ENCODE data around the gene PIGZ. TPM values are rescaled to one million over a fixed set of nuclear protein-coding genes. Genes with fewer than 3 reads are reported as not detected.

The PIGZ gene
- total RNA-seq, 1 donor from 2014 or later: 2.1 TPM

DNA sequence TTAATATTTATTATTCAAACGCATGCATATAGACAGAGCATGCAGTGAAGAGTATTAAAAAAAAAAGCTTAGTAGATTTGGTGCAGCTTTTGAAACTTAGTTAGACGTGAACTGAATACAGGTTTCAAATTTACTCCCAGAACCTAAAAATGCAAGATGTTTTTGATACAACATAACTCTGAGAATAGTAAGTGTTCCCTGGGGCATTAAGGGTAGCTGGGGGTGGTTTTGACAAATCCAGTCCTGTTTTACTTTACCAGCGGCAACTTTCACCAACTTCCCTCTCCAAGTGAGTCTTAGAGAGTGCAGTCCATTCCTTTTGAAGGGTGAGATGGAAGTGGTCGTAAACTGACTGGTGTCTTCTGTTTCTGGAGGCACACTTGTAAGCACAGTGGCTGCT lies 37.5 kb downstream of the PIGZ start:
- H3K27ac Mint-ChIP-seq: no peak overlapping the region
- H3K36me3 Mint-ChIP-seq (ENCODE audit: low read depth): peaks cover 75% of the 10 kb centered on the region
- H3K27me3 Mint-ChIP-seq (ENCODE audit: low read depth): no peaks in the 10 kb centered on the region
- H3K4me3 Mint-ChIP-seq (ENCODE audit: low read depth): no peak overlapping the region
- DNase-seq (ENCODE audit: low spot score): no peak
- no peaks in the 10 kb centered on the region for H3K9me3 Mint-ChIP-seq
- no peaks in the 10 kb centered on the region for H3K4me1 Mint-ChIP-seq (ENCODE audit: low read depth)
- intact Hi-C loops (cut with micrococcal nuclease): no loop called here

DNA sequence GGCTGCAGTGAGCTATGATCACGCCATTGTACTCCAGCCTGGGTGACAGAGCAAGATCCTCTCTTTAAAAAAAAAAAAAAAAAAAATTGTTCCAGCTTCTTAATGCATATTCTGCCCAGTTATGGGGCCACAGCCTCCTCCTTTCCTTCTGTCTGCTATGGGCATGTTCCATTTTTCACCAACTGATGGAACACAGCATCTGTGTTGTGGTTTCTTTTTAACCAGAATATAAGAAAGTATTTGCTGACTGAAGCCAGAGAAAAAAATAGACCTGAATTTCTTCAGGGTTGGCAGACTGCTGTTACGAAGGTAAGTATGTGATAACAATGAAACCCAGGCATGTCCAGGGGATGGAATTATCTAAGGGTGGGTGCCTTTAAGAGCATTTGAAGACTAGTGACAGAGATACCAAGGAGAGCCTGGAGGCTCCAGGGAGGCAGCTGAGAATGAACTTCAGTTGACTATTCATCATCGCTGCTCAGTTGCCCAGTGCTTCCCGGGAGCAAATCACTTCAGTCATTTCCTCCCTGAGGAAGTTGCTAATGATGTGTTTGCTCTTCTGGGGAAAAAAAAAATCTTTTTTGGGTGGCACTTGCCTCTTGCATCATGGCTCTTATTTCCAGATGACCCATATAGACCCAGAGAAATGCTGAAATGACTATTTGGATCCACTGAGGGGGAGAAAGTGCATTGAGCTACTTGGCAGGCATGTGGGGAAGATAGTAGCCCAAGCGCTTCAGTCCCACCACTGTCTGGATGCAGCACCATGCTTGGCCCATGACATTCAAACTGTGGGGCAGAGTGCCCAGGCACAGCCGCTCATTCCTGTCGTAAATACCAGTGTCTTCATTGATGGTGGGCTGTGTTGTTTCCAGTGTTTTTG lies 40.8 kb downstream of the PIGZ start:
- intact Hi-C loops (cut with micrococcal nuclease): no loop called here
- Mint-ChIP-seq H3K36me3 (ENCODE audit: low read depth) (peaks cover 58% of the 10 kb centered on the region), H3K27ac (no peak overlapping the region), H3K4me1 (ENCODE audit: low read depth) (no peaks in the 10 kb centered on the region), H3K9me3 (no peaks in the 10 kb centered on the region), H3K4me3 (ENCODE audit: low read depth) (no peak overlapping the region), H3K27me3 (ENCODE audit: low read depth) (no peaks in the 10 kb centered on the region)
- DNase-seq (ENCODE audit: low spot score): no peak

DNA sequence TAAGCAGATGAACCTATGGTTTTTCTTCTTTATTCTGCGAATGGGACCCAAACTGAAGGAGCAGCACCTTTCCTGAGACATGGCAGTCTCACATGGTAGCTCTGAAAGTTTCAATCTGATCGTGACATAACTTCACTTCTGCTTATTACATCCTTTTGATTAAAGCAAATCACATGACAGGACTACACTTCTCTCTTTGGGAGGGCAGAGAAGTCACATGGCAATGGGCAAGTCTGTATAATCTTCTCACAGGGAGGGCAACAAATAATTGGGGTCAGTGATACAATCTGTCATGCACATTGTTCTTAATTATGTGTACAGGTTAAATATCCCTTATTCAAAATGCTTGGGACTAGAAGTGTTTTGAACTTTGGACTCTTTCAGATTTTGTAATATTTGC lies 47.9 kb downstream of the PIGZ start:
- Mint-ChIP-seq H3K27ac (no peak overlapping the region), H3K36me3 (ENCODE audit: low read depth) (peaks cover 36% of the 10 kb centered on the region), H3K27me3 (ENCODE audit: low read depth) (no peaks in the 10 kb centered on the region), H3K4me1 (ENCODE audit: low read depth) (peaks cover 1% of the 10 kb centered on the region), H3K4me3 (ENCODE audit: low read depth) (no peak overlapping the region), H3K9me3 (peaks cover 8% of the 10 kb centered on the region)
- no peak for DNase-seq (ENCODE audit: low spot score)
- intact Hi-C loops (cut with micrococcal nuclease): no loop called here

DNA sequence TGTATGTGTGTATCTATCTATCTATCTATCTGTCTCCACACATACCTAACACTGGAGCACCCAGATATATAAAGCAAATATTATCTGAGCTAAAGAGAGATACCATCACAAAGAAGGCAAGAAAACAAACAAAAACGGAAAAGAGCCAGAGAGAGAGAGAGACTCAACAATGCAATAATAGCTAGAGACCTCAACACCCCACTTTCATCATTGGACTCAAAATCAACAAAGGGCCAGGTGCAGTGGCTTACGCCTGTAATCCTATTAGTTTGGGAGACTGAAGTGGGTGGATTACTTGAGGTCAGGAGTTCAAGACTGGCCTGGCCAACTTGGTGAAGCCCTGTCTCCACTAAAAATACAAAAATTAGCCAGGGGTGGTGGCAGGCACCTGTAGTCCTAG lies 49.7 kb downstream of the PIGZ start:
- Mint-ChIP-seq H3K36me3 (ENCODE audit: low read depth) (peaks cover 51% of the 10 kb centered on the region), H3K27ac (no peak overlapping the region), H3K27me3 (ENCODE audit: low read depth) (no peaks in the 10 kb centered on the region), H3K9me3 (peaks cover 8% of the 10 kb centered on the region), H3K4me1 (ENCODE audit: low read depth) (peaks cover 1% of the 10 kb centered on the region), H3K4me3 (ENCODE audit: low read depth) (no peak overlapping the region)
- intact Hi-C loops (cut with micrococcal nuclease): no loop called here
- no peak for DNase-seq (ENCODE audit: low spot score)

DNA sequence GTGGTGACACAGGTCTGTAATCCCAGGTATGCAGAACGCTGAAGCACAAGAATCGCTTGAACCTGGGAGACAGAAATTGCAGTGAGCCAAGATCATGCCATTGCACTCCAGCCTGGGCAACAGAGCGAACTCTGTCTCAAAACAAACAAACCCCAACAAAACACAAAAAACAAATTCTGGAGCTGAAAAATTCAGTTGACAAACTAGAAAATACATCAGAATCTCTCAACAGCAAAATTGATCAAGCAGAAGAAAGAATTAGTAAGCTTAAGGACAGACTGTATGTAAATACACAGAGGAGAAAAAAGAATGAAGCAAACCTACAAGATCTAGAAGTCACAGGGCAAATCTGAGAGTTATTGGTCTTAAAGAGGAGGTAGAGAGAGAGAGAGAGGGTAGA lies 51.6 kb downstream of the PIGZ start:
- H3K9me3 Mint-ChIP-seq: peaks cover 8% of the 10 kb centered on the region
- H3K27ac Mint-ChIP-seq: no peak overlapping the region
- peaks cover 49% of the 10 kb centered on the region for H3K36me3 Mint-ChIP-seq (ENCODE audit: low read depth)
- intact Hi-C loops (cut with micrococcal nuclease): no loop called here
- no peak for DNase-seq (ENCODE audit: low spot score)
- no peaks in the 10 kb centered on the region for H3K27me3 Mint-ChIP-seq (ENCODE audit: low read depth)
- H3K4me1 Mint-ChIP-seq (ENCODE audit: low read depth): peaks cover 1% of the 10 kb centered on the region
- H3K4me3 Mint-ChIP-seq (ENCODE audit: low read depth): no peak overlapping the region

DNA sequence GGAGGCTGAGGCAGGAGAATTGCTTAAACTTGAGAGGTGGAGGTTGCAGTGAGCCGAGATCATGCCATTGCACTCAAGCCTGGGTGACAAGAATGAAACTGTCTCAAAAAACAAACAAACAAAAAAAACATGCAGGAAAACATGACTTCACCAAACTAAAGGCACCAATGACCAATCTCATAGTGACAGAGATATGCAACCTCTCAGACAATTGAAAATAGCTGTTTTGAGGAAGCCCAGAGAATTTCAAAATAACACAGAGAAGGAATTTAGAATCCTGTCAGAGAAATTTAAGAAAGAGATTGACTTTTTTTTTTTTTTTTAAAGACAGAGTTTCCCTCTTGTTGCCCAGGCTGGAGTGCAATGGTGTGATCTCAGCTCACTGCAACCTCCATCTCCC lies 52.4 kb downstream of the PIGZ start:
- Mint-ChIP-seq H3K27me3 (ENCODE audit: low read depth) (no peaks in the 10 kb centered on the region), H3K27ac (no peak overlapping the region), H3K36me3 (ENCODE audit: low read depth) (peaks cover 49% of the 10 kb centered on the region), H3K4me3 (ENCODE audit: low read depth) (no peak overlapping the region), H3K4me1 (ENCODE audit: low read depth) (peaks cover 1% of the 10 kb centered on the region), H3K9me3 (peaks cover 8% of the 10 kb centered on the region)
- DNase-seq (ENCODE audit: low spot score): no peak
- intact Hi-C loops (cut with micrococcal nuclease): no loop called here

DNA sequence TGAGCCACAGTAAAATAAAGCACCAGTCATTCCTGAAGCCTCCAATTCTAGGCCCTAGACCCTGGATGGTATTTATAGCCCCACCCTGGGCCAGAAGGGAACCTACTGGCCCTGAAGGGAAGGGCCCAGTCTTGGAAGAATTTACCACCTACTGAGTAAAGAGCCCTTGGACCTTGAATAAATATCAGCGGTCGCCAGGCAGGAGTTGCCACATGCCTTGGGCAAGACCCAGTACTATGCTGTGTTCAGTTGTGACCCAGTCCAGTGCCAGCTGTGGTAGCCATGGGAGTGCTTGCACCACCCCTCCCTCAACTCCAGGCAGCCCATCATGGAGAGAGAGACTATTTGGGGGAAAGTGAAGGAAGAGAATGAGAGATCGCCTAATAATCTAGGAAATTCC lies 53.3 kb downstream of the PIGZ start:
- Mint-ChIP-seq H3K4me1 (ENCODE audit: low read depth) (peaks cover 1% of the 10 kb centered on the region), H3K9me3 (peaks cover 8% of the 10 kb centered on the region), H3K4me3 (ENCODE audit: low read depth) (no peak overlapping the region), H3K27me3 (ENCODE audit: low read depth) (no peaks in the 10 kb centered on the region), H3K27ac (no peak overlapping the region), H3K36me3 (ENCODE audit: low read depth) (peaks cover 55% of the 10 kb centered on the region)
- no peak for DNase-seq (ENCODE audit: low spot score)
- intact Hi-C loops (cut with micrococcal nuclease): no loop called here

DNA sequence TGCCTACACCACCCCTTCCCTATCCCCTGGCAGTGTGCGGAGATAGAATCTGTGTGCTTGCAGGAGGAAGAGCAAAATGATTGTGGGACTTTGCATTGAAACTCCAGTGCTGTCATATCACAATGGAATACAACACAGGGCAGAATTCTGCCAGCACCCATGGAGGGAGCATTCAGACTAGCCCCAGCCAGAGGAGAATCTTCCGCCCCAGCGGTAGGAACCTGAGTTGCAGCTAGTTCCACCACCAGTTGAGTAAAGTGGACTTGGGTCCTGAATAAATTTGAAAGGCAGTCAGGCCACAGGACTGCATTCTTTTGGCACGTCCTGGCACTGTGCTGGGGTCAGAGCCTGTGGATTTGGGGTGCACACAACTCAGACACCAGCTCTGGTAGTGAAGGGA lies 53.8 kb downstream of the PIGZ start:
- no peak overlapping the region for H3K27ac Mint-ChIP-seq
- no peak for DNase-seq (ENCODE audit: low spot score)
- intact Hi-C loops (cut with micrococcal nuclease): no loop called here
- no peaks in the 10 kb centered on the region for H3K27me3 Mint-ChIP-seq (ENCODE audit: low read depth)
- H3K9me3 Mint-ChIP-seq: peaks cover 8% of the 10 kb centered on the region
- H3K36me3 Mint-ChIP-seq (ENCODE audit: low read depth): peaks cover 55% of the 10 kb centered on the region
- peaks cover 1% of the 10 kb centered on the region for H3K4me1 Mint-ChIP-seq (ENCODE audit: low read depth)
- no peak overlapping the region for H3K4me3 Mint-ChIP-seq (ENCODE audit: low read depth)

DNA sequence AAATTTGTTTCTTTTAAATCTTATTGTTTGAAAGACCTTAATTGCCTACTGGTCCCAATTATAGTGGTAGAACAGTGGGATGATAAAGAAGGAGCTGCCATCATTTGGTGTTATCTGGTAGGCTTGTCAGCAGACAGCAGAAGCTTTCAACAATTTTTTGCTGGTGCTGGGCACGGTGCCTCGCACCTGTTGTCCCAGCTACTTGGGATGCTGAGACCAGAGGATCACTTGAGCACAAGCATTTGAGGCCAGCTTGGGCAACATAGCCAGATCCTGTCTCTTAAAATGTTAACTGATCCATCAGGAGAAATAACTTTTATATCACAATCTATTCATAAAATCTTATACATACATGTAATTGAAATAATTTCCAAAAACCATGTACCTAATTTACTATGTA lies 64.9 kb downstream of the PIGZ start:
- DNase-seq (ENCODE audit: low spot score): no peak
- H3K27me3 Mint-ChIP-seq (ENCODE audit: low read depth): no peaks in the 10 kb centered on the region
- peaks cover 65% of the 10 kb centered on the region for H3K36me3 Mint-ChIP-seq (ENCODE audit: low read depth)
- H3K4me1 Mint-ChIP-seq (ENCODE audit: low read depth): no peaks in the 10 kb centered on the region
- intact Hi-C loops (cut with micrococcal nuclease): no loop called here
- no peak overlapping the region for H3K27ac Mint-ChIP-seq
- H3K9me3 Mint-ChIP-seq: no peaks in the 10 kb centered on the region
- H3K4me3 Mint-ChIP-seq (ENCODE audit: low read depth): no peak overlapping the region

DNA sequence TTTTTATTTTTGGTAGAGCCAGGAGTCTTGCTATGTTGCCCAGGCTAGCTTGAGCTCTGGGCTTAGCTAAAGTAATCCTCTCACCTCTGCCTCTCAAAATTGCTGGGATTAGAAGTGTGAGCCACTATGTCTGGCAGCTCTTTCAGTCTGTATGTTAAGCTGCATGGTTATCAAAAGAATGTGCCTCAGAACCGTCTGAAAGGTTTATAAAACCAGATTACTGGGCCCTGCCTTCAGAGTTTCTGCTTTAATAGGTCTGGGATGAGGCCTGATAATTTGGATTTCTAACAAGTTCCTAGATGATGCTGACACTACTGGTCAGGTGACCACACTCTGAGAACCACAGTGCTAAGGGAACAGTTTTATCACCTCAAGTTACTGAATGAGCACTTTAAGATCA lies 66.3 kb downstream of the PIGZ start:
- no peak overlapping the region for H3K27ac Mint-ChIP-seq
- H3K4me3 Mint-ChIP-seq (ENCODE audit: low read depth): no peak overlapping the region
- peaks cover 59% of the 10 kb centered on the region for H3K36me3 Mint-ChIP-seq (ENCODE audit: low read depth)
- H3K27me3 Mint-ChIP-seq (ENCODE audit: low read depth): no peaks in the 10 kb centered on the region
- H3K9me3 Mint-ChIP-seq: no peaks in the 10 kb centered on the region
- DNase-seq (ENCODE audit: low spot score): no peak
- intact Hi-C loops (cut with micrococcal nuclease): no loop called here
- no peaks in the 10 kb centered on the region for H3K4me1 Mint-ChIP-seq (ENCODE audit: low read depth)

DNA sequence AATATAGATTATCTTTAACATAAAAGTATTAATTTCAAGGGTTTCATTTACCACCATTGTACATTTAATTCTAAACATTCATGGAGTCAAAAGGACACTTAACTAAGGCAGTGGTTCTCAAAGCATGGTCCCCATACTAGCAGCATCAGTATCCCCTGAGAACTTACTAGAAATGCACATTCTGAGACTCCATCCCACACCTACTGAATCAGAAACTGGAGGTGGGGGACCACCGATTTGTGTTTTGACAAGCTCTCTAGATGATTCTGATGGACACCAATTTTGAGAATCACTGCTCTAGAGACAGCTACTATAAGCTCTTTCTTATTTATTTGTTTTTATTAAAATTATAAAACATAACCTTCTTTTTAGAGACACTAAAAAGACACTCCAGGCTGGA lies 66.9 kb downstream of the PIGZ start:
- no peaks in the 10 kb centered on the region for H3K4me1 Mint-ChIP-seq (ENCODE audit: low read depth)
- no peak for DNase-seq (ENCODE audit: low spot score)
- no peak overlapping the region for H3K27ac Mint-ChIP-seq
- intact Hi-C loops (cut with micrococcal nuclease): no loop called here
- H3K36me3 Mint-ChIP-seq (ENCODE audit: low read depth): peaks cover 57% of the 10 kb centered on the region
- no peak overlapping the region for H3K4me3 Mint-ChIP-seq (ENCODE audit: low read depth)
- H3K9me3 Mint-ChIP-seq: no peaks in the 10 kb centered on the region
- no peaks in the 10 kb centered on the region for H3K27me3 Mint-ChIP-seq (ENCODE audit: low read depth)

All from activated T-helper 2 cell treated with anti-CD3 and anti-CD28 coated beads, Interferon-gamma antibody, Interleukin-2, Interleukin-4, amounts not matched to agents 10 μg/mL and 5 μg/mL and 100 μg/mL, durations not matched to agents 14 hours and 24 hours and 36 hours (primary cell).